C4-2B (cell line): ENCODE results near the gene ADAM12.

ENCODE experiments used
- H3K27ac ChIP-seq: fragments of 450-650 bp; 2 replicates; pipeline ENCODE4 v1.5.1; 2017
- CTCF ChIP-seq: fragments of 450-650 bp; conservative IDR thresholded peaks from 2 replicates; pipeline ENCODE4 v1.5.1; 2017; ENCODE audit warnings: mild to moderate bottlenecking
- ZFX ChIP-seq: fragments of 450-650 bp; IDR thresholded peaks from 2 replicates; pipeline ENCODE4 v1.6.1; 2017

ADAM12 gene

GRCh38 chr10:126235091-126235978 lies 152.9 kb downstream of the ADAM12 start:
- TF ChIP-seq ZFX (no peak), CTCF (no peak)
- H3K27ac ChIP-seq = no peak overlapping the region

DNA sequence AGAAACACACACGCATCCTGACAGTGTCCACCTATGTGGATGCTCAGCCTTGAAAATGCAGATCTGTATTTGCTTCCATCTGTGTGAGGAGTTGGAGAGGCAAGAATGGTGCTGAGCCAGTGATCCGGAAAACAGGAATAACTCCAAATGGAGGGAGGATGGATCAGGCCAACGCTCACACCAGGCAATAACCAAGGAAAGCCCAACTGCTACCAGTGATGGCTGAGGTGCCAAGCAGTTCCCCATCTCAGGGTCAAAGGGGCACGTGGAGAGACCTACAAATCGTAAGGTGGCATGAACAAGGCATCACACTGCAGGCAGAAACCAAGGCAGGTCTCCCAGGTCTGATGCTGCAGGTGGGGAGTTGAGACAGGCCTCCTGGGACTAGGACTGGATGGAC lies 153.6 kb downstream of the ADAM12 start:
- H3K27ac ChIP-seq = no peak overlapping the region
- TF ChIP-seq ZFX = no peak
- TF ChIP-seq CTCF = no peak

- no peak overlapping the region for H3K27ac ChIP-seq
- TF ChIP-seq CTCF = no peak
- TF ChIP-seq ZFX = no peak
These were observed 154.8 kb downstream of the ADAM12 start for GRCh38 chr10:126233182-126234148.

GRCh38 chr10:126230587-126230986 lies 157.7 kb downstream of the ADAM12 start:
- no peak overlapping the region for H3K27ac ChIP-seq
- TF ChIP-seq ZFX = no peak
- no peak for TF ChIP-seq CTCF

GRCh38 chr10:126229686-126230085 lies 158.6 kb downstream of the ADAM12 start:
- H3K27ac ChIP-seq = no peak overlapping the region
- TF ChIP-seq ZFX (no peak), CTCF (no peak)

DNA sequence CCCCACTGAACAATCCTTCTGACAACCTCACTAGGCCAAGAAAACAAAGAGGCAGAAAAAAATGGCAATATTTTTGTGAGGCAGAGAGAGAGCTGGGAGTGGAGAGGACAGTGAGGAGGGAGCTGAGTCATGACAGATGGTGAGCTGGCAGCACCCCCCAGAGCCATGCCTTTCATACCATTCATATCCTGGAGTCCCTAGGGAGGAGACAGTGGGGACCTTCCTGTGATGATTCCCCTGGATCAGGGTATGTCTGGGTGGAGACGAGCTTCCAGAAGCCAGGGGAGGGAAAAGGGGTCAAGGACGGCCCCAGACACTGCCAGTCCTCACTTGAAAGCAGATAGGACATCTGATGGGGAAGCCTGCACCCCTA lies 160.5 kb downstream of the ADAM12 start:
- H3K27ac ChIP-seq = no peak overlapping the region
- TF ChIP-seq ZFX = no peak
- no peak for TF ChIP-seq CTCF
